DMS114 treated with DMSO at 0.1 percent for 48 hours (cell line): Measurements from ENCODE around the gene TRMT112.

Experiments
- DNase-seq: peaks from one replicate; lab custom pipeline; 2025; ENCODE audit not compliant: unreplicated experiment; lab: John Stamatoyannopoulos, UW

TRMT112 gene

GRCh38 chr11:64317325-64317960, at the start of gene TRMT112:
TSS of gene TRMT112 (minus strand) at chr11:64317559. CDS start at chr11:64317526, 33 bp downstream.
- peak; percentile 96 for DNase-seq

GRCh38 chr11:64366751-64367150, 49.4 kb upstream of the TRMT112 start:
- DNase-seq = no peak

- no peak for DNase-seq
Measured at GRCh38 chr11:64364911-64365310, 47.6 kb upstream of the TRMT112 start.

- no peak for DNase-seq
Measured at GRCh38 chr11:64364435-64364834, 47.1 kb upstream of the TRMT112 start.

DNA sequence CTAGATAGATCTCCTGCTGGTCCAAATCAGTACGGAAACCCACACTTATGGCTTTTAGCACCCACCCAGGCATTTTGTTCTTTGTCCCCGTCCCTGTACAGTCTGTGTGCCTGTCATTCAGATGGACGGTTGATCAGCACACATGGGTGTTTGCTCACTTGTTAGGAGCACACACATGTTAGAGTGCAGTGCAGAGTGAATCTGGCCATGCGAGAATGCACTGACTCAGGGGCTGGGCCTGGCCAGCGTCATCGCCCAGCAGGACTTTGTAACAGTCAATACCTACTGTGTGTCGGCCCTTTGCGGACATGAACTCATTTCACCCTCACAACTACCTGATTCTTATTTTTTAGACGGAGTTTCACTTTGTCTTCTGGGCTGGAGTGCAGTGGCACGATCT, 45.0 kb upstream of the TRMT112 start:
- DNase-seq = no peak

DNA sequence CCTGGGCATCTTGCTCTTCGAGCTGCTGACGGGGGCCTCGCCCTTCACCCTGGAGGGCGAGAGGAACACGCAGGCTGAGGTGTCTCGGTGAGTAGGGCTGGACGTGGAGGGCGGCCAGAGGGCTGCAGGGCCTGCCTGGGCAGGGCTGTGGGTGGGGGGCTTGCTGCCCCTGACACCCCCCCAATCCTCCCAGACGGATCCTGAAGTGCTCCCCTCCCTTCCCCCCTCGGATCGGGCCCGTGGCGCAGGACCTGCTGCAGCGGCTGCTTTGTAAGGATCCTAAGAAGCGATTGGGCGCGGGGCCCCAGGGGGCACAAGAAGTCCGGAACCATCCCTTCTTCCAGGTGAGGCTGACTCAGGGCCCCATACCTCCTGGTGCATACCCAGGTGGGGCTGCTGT, 44.3 kb upstream of the TRMT112 start:
- no peak for DNase-seq

GRCh38 chr11:64360448-64360921, 43.1 kb upstream of the TRMT112 start:
- DNase-seq = no peak

DNA sequence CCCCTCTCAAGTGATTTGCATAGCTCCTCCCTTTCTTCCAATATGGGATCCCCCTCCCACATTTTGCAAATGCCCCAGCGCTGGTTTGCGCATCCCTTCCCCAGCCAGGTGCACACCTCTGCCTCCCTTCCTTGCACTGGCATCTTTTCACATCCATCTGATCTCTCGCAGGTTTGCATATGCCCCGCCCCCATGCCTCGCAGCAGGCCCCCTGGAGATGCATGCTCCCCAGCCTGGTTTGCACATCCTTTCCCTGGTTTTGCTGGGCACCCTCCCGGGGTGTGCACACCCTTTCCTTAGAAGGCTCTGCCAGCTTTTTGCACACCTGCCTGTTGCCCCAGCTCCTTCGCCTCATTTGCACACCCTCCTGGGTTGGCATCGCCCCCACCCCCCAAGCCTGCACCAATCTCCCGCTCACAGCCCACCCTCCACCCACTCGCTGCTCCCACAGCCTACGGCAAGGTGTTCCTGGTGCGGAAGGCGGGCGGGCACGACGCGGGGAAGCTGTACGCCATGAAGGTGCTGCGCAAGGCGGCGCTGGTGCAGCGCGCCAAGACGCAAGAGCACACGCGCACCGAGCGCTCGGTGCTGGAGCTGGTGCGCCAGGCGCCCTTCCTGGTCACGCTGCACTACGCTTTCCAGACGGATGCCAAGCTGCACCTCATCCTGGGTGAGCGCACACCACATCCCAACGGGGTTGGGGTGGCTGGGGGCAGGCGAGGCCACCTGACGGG, 42.5 kb upstream of the TRMT112 start:
- DNase-seq = no peak

- no peak for DNase-seq
Measured at GRCh38 chr11:64358907-64359711, 41.8 kb upstream of the TRMT112 start, which contains the start of gene RPS6KA4. TSS of gene RPS6KA4 (plus strand) at chr11:64359162. CDS start at chr11:64359236, 74 bp downstream.

- no peak for DNase-seq
Measured at GRCh38 chr11:64358536-64358906, 41.2 kb upstream of the TRMT112 start.

- DNase-seq = no peak
Measured at GRCh38 chr11:64357904-64358535, 40.7 kb upstream of the TRMT112 start.

DNA sequence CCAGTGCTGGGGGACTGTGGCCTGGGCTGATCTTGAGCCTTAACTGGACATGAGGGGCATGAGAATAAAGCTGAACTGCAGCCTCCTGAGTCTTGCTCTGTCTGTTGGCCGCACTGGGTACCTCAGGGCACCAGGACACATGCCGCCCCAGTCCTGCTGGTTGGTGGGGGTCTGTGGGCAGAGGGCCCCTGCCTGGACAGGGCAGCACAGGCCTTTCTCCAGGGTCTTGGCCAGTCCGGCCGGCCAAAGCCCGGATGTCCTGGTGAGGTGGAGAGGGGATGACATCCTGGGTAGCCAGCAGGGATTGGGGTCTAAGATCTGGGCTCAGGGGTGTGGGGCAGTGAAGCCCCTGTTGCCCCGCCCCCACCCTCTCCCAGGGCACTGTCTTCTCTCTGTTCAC, 40.1 kb upstream of the TRMT112 start:
- DNase-seq = no peak

DNA sequence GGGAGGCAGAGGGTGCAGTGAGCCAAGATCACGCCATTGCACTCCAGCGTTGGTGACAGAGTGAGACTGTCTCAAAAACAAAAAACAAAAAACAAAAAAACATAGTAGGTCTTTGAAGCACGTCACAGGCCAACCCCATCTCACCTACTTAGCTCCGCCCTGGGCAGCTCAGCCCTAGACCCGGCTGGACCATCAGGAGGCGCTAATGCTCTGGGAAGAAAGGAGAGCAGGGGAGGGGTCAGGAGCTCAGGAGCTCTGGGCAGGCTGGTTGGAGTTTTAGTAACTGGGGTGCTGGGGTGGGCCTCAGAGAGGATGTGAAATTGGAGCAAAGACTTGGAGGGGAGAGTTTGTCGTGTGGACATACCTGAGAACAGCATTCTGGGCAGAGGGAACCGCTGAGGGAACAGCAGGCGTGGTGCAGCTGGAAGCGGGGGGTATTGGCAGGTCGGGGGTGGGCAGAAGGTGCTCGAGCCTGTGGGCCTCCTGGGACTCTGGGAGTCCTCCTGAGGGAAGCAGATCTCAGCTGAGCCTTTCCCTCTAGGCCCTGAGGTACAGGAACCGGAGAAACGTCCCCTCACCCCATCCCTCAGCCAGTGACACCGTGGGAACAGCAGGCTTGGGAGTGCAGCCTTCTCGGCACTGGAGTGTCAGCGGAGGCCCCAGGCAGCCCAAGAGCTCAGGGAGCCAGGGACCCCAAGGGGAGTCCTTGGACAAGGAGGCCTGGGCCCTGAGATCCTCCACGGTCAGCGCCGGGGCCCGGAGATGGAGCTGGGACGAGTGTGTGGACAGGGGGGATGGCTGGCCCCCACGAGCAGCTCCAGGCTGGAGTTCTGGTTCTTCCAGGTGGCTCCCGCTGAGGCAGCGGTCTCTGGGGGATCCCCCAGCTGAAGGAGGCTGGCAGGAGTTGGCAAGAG, 39.4 kb upstream of the TRMT112 start:
- DNase-seq = peak; percentile 49

DNA sequence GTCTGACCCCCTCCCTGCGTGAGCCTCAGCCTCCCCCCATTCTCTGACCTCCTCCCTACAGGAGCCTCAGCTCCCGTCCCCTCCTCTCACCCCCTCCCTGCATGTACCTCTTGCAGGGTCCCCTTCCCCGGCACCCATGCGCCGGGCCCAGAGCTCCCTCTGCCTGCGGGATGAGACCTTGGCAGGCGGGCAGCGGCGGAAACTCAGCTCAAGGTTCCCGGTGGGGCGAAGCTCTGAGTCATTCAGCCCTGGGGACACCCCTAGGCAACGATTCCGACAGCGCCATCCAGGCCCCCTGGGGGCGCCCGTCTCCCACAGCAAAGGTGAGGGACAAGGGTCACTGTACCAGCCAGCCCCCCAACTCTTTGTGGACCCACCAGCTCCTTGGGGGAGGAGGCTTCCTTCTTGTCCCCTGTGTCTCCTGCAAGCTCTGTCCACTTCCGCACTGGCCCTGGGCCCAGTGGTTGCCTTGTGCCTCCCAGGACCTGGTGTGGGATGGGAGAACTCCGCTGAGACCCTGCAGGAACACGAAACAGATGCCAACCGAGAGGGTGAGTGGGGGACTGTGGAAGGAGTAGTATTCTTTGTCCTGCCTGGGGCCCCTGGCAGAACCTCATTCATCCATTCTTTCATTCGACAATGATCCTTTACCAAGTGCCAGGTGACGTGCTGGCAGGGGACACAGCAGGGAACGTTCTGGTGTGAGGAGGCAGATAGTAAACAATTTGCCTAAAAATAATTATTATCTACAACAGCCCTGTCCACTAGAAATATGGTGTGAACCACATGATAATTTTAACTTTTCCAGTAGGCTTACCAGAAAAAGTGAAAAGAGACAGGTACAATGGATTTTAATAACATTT, 38.0 kb upstream of the TRMT112 start:
- peak; percentile 29 for DNase-seq

DNA sequence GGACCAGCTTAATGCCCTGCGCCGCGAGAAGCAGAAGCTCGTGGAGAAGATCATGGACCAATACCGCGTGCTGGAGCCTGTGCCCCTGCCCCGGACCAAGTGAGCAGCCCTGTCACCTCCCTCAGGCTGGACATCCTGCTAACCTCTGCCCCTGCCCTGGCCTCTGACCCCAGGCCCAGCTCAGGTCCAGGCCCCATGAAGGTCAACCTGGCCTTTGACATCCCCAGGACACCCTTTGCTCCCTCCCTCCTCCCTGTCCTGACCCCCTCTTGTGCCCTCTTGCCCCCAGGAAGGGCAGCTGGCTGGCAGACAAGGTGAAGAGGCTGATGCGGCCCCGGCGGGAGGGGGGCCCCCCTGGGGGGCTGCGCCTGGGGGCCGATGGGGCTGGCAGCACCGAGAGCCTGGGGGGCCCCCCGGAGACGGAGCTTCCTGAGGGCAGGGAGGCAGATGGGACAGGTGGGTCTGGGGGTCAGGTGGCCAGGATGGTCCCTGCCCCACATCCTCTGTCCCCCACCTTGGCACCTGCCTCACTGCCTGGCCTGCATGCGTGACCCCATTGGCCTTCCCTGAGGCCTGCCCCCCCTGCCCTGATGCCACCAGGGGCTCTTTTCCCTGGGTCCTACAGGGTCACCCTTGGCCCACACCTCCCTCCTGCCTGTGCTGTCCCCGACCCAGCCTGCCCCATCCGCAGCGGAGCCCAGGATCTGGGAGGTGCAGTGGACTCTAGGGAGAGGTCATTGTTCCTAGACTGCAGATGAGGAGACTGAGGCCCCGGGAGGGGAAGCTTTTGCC, 36.6 kb upstream of the TRMT112 start:
- no peak for DNase-seq

GRCh38 chr11:64352995-64353714, 35.8 kb upstream of the TRMT112 start:
- no peak for DNase-seq

- no peak for DNase-seq
Measured at GRCh38 chr11:64352099-64352994, 35.0 kb upstream of the TRMT112 start.
